ENCODE measurements around the gene PIP5K1A.
"Not testable (repeated sequence)": the region's sequence is repeated elsewhere in the genome, so short reads cannot be mapped to it uniquely, and the experiment has no call there.

DNA sequence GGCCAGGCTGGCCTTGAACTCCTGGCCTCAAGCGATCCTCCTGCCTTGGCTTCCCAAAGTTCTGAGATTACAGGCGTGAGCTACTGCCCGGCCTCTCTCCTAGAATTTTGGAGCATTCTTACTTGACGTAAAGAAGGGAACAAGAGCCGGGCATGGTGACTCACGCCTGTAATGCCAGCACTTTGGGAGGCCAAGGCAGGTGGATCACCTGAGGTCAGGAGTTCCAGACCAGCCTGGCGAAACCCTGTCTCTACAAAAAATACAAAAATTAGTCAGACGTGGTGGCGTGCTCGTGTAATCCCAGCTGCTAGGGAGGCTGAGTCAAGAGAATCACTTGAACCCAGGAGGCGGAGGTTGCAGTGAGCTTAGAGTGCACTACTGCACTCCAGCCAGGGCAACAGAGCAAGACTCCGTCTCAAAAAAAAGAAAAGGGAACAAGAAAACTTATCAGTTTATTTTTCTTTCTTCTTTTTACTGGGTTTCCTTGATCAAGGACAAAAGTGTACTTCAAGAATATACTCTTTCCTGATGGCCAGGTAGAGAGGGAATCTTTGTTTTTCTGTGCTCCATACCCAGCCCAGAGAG lies 7.1 kb downstream of the PIP5K1A start:
- TF ChIP-seq, protein P1, sequence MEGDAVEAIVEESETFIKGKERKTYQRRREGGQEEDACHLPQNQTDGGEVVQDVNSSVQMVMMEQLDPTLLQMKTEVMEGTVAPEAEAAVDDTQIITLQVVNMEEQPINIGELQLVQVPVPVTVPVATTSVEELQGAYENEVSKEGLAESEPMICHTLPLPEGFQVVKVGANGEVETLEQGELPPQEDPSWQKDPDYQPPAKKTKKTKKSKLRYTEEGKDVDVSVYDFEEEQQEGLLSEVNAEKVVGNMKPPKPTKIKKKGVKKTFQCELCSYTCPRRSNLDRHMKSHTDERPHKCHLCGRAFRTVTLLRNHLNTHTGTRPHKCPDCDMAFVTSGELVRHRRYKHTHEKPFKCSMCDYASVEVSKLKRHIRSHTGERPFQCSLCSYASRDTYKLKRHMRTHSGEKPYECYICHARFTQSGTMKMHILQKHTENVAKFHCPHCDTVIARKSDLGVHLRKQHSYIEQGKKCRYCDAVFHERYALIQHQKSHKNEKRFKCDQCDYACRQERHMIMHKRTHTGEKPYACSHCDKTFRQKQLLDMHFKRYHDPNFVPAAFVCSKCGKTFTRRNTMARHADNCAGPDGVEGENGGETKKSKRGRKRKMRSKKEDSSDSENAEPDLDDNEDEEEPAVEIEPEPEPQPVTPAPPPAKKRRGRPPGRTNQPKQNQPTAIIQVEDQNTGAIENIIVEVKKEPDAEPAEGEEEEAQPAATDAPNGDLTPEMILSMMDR (IDR thresholded peaks at IDR 0.05), result not testable (repeated sequence)
- not testable (repeated sequence) for TF ChIP-seq POLR2A (IDR thresholded peaks at IDR 0.05)

Data from adrenal gland (tissue), 5 donors.